Ishikawa (cell line): ENCODE data around the gene GATAD2A.

Experiments
- CEBPB ChIP-seq: IDR thresholded peaks from 2 replicates; pipeline ENCODE4 v1.6.1; 2012
- EP300 ChIP-seq: IDR thresholded peaks from 2 replicates; pipeline ENCODE4 v1.6.1; 2012; ENCODE audit warnings: borderline replicate concordance
- MAX ChIP-seq: IDR thresholded peaks from 2 replicates; pipeline ENCODE4 v1.6.1; 2012
- RAD21 ChIP-seq: IDR thresholded peaks from 2 replicates; pipeline ENCODE4 v1.6.1; 2012; ENCODE audit warnings: low read depth
- REST ChIP-seq: IDR thresholded peaks from 2 replicates; pipeline ENCODE4 v1.6.1; 2012; ENCODE audit warnings: low read depth, mild to moderate bottlenecking
- TCF12 ChIP-seq: IDR thresholded peaks from 2 replicates; pipeline ENCODE4 v1.6.1; 2012; ENCODE audit warnings: low read depth
- TEAD4 ChIP-seq: IDR thresholded peaks from 2 replicates; pipeline ENCODE4 v1.6.1; 2012
- YY1 ChIP-seq: IDR thresholded peaks from 2 replicates; pipeline ENCODE4 v1.6.1; 2012; ENCODE audit warnings: low read depth

GRCh38 chr19:19429361-19429760 lies 23.9 kb downstream of the GATAD2A start:
- TF ChIP-seq REST = no peak
- TF ChIP-seq EP300 = no peak
- TF ChIP-seq MAX = no peak
- no peak for TF ChIP-seq TCF12
- no peak for TF ChIP-seq CEBPB
- no peak for TF ChIP-seq RAD21
- no peak for TF ChIP-seq TEAD4
- TF ChIP-seq YY1 = no peak
